GM19351 (cell line): ENCODE results near the gene SLX1B.
"Not testable (repeated sequence)": the region's sequence is repeated elsewhere in the genome, so short reads cannot be mapped to it uniquely, and the experiment has no call there.

Experiments used
- ATAC-seq: cut with Tn5 transposase; IDR thresholded peaks from one replicate; pipeline ENCODE4 v1.9.1; 2021; ENCODE audit warnings: mild to moderate bottlenecking, moderate library complexity; ENCODE audit not compliant: unreplicated experiment

Gene SLX1B

DNA sequence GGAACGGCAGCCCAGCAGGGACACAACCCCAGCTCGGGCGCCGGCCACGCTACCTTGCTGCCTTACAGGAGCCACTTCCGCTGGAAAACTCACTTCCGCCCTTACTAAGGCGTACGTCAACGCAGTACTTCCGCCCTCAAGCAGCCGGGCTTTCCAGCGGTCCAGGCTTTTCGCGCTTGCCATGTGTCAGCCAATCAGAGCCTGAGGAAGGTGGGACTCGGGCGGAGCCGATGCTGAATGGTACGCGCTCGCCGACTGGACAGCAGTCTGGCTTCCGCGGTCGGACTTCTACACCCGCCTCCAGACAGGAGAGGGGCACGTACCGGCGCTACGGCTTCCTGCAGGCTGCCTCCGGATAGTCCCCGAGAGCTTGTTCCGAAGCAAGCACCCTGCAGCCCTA lies at the start of gene SLX1B, which contains the start of gene BOLA2:
TSS of gene SLX1B (plus strand) at position 265 of the 400 bp plus-strand sequence.
TSS of gene BOLA2 (minus strand) at position 83 of the 400 bp plus-strand sequence. CDS start 98 bp downstream, outside the sequence.
- ATAC-seq, result peak; percentile 85

DNA sequence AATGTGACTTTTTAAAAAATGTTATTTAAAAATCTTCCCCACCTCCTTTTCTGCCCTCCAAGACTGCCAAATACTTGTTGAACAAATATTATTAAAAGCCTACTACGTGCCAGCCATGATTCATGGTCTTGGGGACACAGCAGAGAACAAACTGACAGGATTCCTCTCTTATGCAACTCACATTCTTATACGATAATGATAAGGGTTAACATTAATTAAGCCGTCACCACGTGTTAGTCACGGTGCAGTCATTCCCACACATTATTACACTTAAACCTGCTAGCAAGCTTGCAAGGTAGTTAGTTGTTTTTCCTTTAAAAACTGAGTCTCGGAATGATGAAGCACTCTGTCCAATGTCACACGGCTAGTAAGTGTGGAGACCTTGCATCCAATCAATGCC lies 49.1 kb upstream of the SLX1B start:
- ATAC-seq, result not testable (repeated sequence)

DNA sequence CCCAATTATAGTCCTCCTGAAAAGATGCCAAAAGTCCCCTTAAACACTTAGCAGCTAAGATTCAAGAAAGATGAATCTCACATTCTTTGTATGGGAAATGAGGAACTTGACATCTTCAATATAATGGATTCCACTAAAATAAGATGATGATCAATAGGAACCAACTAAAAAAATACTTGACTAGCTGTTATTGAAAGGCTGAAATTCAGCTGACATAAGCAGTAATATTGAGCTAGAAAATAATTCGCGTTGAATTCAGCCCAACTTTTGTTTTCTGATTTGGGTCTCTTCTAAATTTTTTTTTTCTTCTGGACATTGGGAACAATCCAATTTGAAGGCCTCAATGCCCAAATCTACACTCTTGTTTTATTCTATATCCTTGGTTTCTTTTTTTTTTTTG lies 30.7 kb upstream of the SLX1B start:
- ATAC-seq, result not testable (repeated sequence)

DNA sequence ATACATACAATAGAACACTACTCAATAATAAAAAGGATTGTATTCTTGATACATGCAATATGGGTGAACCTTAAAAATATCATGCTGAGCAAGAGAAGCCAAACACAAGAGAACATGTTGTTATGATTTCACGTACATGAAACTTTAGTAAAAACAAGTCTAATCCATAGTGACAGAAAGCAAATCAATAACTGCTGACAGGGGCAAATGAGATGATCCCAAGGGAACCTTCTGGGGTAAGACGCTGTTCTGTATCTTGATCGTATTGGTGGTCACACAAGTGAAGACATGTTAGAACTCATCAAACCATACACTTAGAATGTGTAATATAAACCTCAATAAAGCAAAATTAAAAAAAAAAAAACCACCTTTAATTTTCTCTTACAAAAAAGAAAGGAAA lies 28.9 kb upstream of the SLX1B start:
- ATAC-seq, result not testable (repeated sequence)

DNA sequence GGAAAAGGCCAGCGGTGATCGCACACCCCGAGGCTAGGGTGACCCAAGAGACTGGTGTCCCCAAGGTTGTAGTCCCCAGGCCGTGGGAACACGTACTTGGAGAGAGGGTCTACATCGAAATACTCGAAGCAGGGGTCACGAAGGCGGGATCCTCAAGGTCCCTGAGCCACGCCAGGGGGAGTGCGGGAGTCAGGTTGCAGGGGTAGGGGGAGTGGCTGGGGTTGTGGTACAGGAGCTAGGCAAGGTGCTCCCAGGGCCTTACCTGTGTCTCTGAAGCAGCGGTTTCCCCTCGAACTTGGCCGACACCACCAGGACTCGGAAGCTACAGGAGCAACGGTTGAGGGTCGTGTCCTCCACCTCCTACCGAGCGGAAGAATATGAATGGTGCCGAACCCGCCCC lies 579 bp upstream of the SLX1B start:
- peak; percentile 11 for ATAC-seq

DNA sequence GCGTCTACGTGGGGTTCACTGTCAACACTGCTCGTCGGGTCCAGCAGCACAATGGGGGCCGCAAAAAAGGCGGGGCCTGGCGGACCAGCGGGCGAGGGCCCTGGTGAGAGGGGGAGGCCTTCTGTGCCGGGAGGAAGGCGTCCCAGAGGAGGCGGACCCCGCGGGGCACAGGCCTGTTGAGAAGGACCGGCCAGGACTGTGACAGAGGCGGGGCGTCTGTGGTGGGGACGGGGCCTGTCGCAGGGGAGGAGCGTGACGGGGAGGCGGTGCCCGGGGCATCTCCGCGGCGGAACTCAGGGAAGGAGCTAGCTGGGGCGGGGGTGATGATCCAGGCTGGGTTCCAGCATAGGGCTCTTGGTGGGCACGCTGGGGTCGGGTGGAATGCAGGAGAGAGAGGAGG lies 495 bp downstream of the SLX1B start:
- ATAC-seq, result peak; percentile 54

DNA sequence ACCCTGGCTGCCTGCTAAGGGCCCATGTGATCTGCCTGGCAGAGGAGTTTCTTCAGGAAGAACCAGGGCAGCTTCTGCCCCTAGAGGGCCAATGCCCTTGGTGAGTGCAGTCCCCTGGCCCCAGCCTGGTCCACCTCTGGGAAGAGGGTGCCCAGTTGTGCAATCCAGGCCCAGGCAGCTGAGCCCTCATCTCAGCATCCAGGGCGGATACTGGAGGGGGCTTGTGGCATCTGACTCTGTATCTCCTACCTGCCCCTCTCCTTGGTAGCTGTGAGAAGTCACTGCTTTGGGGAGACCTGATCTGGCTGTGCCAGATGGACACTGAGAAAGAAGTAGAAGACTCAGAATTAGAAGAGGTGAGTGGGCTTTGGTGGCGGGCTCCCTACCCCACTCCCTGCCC lies 3.3 kb downstream of the SLX1B start:
- ATAC-seq, result not testable (repeated sequence)

DNA sequence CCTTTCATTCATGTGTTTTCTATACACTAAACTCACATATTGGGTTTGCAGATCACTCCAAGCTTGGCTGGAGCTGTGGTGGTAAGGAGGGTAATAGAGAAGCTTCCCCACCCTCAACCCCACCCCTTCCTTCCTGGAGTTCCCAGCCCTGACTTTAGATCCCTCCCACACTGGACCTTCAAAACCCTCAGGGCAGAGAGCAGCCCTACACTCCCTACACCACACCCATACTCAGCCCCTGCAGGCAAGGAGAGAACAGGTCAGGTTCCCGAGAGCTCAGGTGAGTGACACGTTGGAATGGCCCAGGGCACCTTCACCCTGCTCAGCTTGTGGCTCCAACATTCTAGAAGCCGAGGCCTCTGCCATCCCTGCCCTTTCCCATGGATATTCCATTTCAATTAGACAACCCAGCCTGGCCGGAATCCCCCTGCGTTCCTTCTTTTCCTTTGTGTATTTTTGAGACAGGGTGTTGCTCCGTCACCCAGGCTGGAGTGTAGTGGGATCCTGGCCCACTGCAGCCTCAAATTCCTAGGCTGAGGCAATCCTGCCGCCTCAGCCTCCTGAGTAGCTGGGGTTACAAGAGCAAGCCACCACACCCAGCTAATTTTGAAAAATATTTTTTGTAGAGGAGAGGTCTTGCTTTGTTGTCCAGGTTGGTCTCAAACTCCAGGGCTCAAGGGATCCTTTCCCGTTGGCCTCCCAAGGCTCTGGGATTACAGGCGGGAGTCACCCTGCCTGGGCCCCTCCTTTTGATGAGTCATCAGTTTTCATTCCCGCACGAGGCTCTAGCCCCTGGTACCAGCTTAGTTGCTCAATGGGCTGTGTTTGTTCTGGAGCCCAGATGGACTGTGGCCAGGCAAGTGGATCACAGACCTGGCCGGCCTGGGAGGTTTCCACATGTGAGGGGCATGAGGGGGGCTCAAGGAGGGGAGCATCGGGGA lies 5.6 kb downstream of the SLX1B start, which contains the start of gene SULT1A4:
TSS of gene SULT1A4 (plus strand) at position 208 of the 941 bp plus-strand sequence. CDS start 1,473 bp downstream, outside the sequence.
- not testable (repeated sequence) for ATAC-seq

DNA sequence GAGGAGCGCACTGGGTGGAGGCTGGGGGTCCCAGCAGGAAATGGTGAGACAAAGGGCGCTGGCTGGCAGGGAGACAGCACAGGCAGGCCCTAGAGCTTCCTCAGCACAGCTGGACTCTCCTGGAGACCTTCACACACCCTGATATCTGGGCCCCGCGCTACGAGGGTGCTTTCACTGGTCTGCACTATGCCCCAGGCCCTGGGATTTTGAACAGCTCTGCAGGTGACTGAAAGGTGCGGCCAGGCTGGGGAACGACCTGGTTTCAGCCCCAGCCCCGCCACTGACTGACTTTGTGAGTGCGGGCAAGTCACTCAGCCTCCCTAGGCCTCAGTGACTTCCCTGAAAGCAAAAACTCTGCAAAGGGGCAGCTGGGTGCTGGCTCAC lies 6.3 kb downstream of the SLX1B start:
- ATAC-seq, result not testable (repeated sequence)

DNA sequence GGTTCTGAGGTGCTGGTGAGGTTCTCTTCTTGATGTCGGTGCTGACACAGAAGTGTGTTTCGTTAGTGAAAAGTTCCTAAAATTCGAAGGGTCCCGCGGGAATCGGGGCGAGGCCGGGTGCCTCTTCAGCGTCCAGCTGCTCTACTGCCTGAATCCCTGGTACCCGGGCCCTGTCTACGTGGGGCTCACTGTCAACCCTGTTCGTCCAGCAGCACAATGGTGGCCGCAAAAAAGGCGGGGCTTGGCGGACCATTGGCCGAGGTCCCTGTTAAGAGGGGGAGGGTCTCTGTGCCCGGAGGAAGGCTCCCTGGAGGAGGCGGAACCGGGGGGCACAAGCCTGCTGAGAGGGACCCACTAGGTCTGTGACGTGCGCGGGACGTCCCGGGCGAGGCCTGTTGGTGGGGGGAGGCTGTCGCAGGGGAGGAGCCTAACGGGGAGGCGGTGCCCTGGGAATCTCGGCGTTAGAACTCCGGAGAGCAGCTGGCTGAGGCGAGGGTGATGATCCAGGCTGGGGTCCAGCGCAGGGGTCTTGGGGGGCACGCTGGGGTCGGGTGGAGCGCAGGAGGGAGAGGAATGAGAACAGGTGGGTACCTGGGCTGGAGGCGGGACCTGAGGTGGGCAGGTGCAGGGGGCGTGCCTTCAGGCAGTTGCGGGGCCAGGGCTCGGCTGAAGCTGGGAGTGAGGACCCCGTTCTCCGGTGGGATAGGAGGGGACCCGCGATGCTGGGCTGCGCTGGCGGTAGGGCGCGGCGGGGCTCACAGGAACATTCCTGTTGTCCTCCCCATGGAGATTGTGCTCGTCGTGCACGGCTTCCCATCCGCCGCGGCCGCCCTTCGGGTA lies 11.9 kb downstream of the SLX1B start:
- ATAC-seq, result not testable (repeated sequence)

DNA sequence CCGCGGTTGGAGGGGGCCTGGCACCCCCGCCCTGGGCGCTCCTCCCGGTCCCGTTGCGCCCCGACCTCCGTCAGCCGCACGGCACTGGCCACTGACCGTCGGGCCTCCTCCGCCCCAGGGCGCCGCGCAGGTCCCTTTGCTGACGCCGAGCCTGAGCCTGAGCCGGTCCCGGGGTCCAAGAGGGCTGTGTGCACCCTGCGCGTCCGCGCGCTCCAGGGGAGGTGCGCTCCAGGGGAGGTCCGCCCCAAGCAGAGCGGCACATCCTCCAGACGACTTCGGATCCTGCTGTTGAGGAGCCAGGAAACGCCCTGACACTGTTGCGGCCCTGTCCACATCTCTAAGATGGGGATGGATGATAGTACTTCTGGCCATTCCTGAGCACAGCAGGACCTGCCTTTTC lies 12.6 kb downstream of the SLX1B start:
- ATAC-seq, result not testable (repeated sequence)

DNA sequence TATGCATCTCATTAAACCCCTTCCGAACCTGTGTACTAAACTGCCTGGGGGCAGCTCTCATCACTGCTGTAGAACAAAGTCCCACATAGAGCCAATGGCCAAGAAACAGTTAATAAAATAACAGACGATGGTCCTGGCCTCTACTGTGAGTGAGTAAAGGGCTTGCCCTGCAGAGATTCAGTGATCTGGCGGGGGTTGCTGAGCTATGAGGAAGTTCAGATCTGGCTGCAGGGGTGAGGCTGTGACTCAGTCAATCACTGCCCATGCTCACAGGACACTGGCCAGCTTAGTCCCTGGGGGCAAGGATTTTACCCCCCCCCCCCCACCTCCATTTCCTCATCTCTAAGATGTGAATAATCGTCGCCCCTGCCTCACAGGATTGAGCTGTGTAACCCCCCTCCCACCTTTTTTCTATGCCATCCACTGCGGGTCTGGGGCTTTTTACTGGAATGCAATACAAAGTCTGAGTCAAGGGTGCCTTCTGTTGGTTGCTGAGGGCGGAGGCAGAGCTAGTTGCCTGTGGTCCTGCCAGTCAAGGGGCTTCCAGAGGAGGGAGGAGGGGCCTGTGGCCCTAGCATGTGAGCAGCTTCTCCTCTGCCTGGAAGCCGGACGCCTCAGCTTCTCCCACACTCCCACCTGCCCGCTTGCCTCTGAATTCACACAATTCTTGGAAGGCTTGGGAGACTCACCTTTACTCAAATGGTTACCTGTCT lies 13.5 kb downstream of the SLX1B start:
- ATAC-seq, result not testable (repeated sequence)

DNA sequence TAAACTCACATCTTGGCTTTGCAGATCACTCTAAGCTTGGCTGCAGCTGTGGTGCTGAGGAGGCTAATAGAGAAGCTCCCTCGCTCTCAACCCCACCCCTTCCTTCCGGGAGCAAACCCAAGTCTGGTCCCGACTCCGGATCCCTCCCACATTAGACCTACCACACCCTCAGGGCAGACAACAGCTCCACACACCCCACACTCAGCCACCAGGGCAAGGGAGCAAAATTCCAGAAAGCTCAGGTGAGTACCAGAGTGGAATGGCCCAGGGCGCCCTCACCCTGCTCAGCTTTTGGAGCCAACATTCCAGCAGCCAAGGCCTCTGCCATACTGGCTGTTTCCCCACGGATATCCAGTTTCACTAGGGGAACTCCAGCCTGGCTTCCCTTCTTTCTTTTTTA lies 15.3 kb downstream of the SLX1B start:
- not testable (repeated sequence) for ATAC-seq

DNA sequence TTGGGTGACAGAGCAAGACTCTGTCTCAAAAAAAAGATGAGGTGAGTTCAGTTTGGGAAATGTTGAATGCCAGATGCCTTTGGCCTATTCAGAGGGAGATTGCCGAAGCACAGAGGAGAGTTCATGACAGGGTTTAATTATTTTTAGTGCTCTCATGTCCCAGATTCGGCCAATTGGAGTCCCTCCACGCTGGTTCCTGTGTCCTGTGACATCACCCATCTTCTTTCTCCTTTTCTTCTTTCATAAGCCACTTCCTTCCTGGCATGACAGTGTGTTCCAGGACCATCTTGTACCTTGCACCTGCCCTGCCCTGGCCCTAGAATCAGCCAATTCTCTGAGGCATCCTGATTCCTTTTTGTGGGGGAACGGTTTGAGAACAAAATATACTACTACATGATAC lies 17.7 kb downstream of the SLX1B start:
- not testable (repeated sequence) for ATAC-seq

DNA sequence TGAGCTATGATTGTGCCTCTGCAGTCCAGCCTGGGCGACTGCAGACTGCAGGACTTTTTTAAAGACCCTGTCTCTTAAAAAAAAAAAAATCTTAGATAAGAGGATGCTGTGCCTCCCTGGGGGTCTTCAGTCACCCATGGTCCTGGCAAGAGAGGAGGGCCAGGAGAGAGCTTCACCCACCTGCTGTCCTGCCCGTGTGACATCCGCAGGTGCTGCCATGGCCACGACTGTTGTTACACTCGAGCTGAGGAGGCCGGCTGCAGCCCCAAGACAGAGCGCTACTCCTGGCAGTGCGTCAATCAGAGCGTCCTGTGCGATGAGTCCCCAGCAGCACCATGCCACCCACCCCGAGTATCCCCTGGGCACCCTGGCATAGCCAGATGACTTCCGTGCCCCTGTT lies 27.9 kb downstream of the SLX1B start:
- not testable (repeated sequence) for ATAC-seq

DNA sequence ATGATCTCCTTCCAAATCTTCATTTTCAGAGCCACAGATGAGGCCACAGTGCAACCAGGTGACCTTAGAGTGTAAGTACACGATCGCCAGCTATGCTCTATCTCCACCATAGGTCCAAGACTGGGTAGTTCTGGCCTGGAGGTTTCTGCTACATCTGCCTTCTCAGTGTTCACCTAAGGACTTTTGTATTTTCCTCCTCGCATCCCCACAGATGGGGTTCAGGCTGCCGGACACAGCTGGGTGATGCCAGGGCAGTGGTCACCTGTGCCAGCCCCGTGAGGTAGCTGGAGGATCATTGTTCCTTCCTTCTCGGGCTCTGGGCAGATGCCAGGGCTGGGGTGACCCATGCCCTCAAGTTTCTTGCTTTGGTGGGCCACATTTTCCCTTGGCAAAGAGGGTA lies 52.0 kb downstream of the SLX1B start, which contains the start of gene NPIPB12:
TSS of gene NPIPB12 (minus strand) at position 101 of the 400 bp plus-strand sequence.
- ATAC-seq, result not testable (repeated sequence)
